Panc1 (cell line): ENCODE results near the gene FRRS1. TPM values are rescaled to one million over a fixed set of nuclear protein-coding genes. Genes with fewer than 3 reads are reported as not detected.

Experiments used
- ATAC-seq: fragments of 200-7000 bp; cut with Tn5 transposase; 2 replicates; pipeline ENCODE4 v1.9.1; 2020; ENCODE audit warnings: mild to moderate bottlenecking, moderate library complexity
- BruUV-seq: library from RNA; stranded (reverse); fragments of 400-500 nt; replicated peaks from 2 replicates; lab custom pipeline; 2021; lab: Mats Ljungman, UMichigan
- CTCF ChIA-PET: fragments of 300-600 bp; sonication (Branson Sonifier 250); formaldehyde crosslinking; loops from one replicate; lab custom pipeline; 2022; ENCODE audit warnings: antibody characterized with exemption; lab: Charles Lee
- POLR2A ChIA-PET: fragments of 300-600 bp; sonication (Branson Sonifier 250); formaldehyde crosslinking; loops from one replicate; lab custom pipeline; 2022; ENCODE audit warnings: antibody characterized with exemption; lab: Charles Lee
- DNase-seq: peaks from one replicate; pipeline ENCODE4 v3.0.0-alpha.2; 2010; ENCODE audit warnings: low read depth, low spot score
- H3K27ac ChIP-seq: 2 replicates; pipeline ENCODE4 v1.5.1; 2011; ENCODE audit warnings: mild to moderate bottlenecking, low read length, inconsistent platforms
- H3K27me3 ChIP-seq: fragments of 200-500 bp; sonication (Bioruptor generic); 2 replicates; pipeline ENCODE4 v1.6.0; 2014; ENCODE audit warnings: low read length, inconsistent platforms; ENCODE audit not compliant: control insufficient read depth, insufficient read depth
- H3K36me3 ChIP-seq: fragments of 200-500 bp; sonication (Bioruptor generic); 2 replicates; pipeline ENCODE4 v1.5.1; 2014; ENCODE audit warnings: inconsistent platforms, mild to moderate bottlenecking, low read length, moderate library complexity; ENCODE audit not compliant: control insufficient read depth, insufficient read depth
- H3K4me1 ChIP-seq: 2 replicates; pipeline ENCODE4 v1.5.1; 2011; ENCODE audit warnings: inconsistent platforms, mild to moderate bottlenecking, low read length, moderate library complexity; ENCODE audit not compliant: control insufficient read depth, insufficient read depth
- H3K4me3 ChIP-seq, 2 experiments: 2 replicates each; pipeline ENCODE4 v1.5.1; 2011 to 2012; ENCODE audit warnings: low read depth in 2 of 2, low read length in 2 of 2, mild to moderate bottlenecking in 2 of 2, inconsistent platforms in 1 of 2, moderate library complexity in 1 of 2
- H3K9me3 ChIP-seq: fragments of 200-500 bp; sonication (Bioruptor generic); 2 replicates; pipeline ENCODE4 v1.5.1; 2014; ENCODE audit warnings: low read depth, mild to moderate bottlenecking, inconsistent platforms, low read length, moderate library complexity; ENCODE audit not compliant: control insufficient read depth, insufficient read depth
- POLR2AphosphoS5 ChIP-seq: IDR thresholded peaks from 2 replicates; pipeline ENCODE4 v1.6.1; 2012; ENCODE audit warnings: mild to moderate bottlenecking, low read depth, low read length, moderate library complexity
- SIN3A ChIP-seq: IDR thresholded peaks from 2 replicates; pipeline ENCODE4 v1.6.1; 2012; ENCODE audit warnings: low read depth, mild to moderate bottlenecking, low read length, moderate library complexity, borderline replicate concordance; ENCODE audit not compliant: insufficient read depth
- TCF7L2 ChIP-seq: IDR thresholded peaks from 2 replicates; pipeline ENCODE4 v1.6.1; 2011; ENCODE audit warnings: mild to moderate bottlenecking, low read depth, low read length, inconsistent platforms
- in situ Hi-C: cut with HindIII; loops from 2 replicates; pipeline ENCODE4 v1.10.0; 2016; ENCODE audit warnings: low sequenced_read_pairs, low pct_unique_long_range_greater_than_20kb
- intact Hi-C: fragments of 100-400 bp; cut with micrococcal nuclease; formaldehyde crosslinking; loops from one replicate; pipeline ENCODE4 v1.10.0; 2022; ENCODE audit not compliant: unreplicated experiment
- total RNA-seq: library from RNA; stranded (reverse); gene quantifications from one replicate; pipeline ENCODE4 v1.2.1, GENCODE V29; 2021; ENCODE audit not compliant: unreplicated experiment
- TF ChIP-seq, protein P1 (sequence below): fragments of 450-650 bp; IDR thresholded peaks from 2 replicates; pipeline ENCODE4 v1.5.1; 2017; ENCODE audit warnings: mild to moderate bottlenecking
- TF ChIP-seq, protein P2 (sequence below), 2 experiments: IDR thresholded peaks; 2 replicates each; pipeline ENCODE4 v1.6.1; 2011 to 2012; ENCODE audit warnings: low read depth in 2 of 2, control low read depth in 1 of 2, low read length in 1 of 2, mild to moderate bottlenecking in 1 of 2, moderate library complexity in 1 of 2; ENCODE audit not compliant: insufficient read depth in 1 of 2

Gene FRRS1
- total RNA-seq, 1 experiment from 2014 or later: 1.2 TPM

DNA sequence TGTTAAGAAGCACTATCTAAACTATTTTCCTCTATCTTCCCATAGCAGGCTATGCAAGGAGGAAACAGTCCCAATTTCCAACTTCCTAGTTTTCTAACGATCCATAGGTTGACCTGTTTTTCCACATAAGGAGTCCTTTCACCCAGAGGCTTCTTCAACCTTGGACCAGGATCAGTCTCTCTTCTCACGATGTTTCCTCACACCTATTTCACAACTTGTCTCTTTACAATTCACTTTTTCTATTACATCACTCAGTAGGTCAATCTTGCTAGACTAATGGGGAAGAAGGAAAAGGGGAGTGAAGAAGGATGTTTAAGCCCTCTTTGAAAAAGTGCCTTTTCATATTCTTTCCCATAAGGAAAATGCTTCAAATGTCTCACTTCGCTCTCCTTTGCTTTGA, 104.7 kb downstream of the FRRS1 start:
- Histone ChIP-seq H3K9me3 (no peaks in the 10 kb centered on the region), H3K4me3 (no peak overlapping the region), H3K36me3 (no peaks in the 10 kb centered on the region), H3K27ac (no peak overlapping the region), H3K4me1 (no peaks in the 10 kb centered on the region), H3K27me3 (no peaks in the 10 kb centered on the region)
- ChIA-PET POLR2A (no interaction called here), CTCF (no interaction called here)
- ATAC-seq (no peak), DNase-seq (no peak)
- in situ Hi-C loops: no loop called here
- TF ChIP-seq TCF7L2 (no peak), POLR2AphosphoS5 (no peak), SIN3A (no peak)
- TF ChIP-seq, protein P1, sequence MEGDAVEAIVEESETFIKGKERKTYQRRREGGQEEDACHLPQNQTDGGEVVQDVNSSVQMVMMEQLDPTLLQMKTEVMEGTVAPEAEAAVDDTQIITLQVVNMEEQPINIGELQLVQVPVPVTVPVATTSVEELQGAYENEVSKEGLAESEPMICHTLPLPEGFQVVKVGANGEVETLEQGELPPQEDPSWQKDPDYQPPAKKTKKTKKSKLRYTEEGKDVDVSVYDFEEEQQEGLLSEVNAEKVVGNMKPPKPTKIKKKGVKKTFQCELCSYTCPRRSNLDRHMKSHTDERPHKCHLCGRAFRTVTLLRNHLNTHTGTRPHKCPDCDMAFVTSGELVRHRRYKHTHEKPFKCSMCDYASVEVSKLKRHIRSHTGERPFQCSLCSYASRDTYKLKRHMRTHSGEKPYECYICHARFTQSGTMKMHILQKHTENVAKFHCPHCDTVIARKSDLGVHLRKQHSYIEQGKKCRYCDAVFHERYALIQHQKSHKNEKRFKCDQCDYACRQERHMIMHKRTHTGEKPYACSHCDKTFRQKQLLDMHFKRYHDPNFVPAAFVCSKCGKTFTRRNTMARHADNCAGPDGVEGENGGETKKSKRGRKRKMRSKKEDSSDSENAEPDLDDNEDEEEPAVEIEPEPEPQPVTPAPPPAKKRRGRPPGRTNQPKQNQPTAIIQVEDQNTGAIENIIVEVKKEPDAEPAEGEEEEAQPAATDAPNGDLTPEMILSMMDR: no peak
- TF ChIP-seq, protein P2, sequence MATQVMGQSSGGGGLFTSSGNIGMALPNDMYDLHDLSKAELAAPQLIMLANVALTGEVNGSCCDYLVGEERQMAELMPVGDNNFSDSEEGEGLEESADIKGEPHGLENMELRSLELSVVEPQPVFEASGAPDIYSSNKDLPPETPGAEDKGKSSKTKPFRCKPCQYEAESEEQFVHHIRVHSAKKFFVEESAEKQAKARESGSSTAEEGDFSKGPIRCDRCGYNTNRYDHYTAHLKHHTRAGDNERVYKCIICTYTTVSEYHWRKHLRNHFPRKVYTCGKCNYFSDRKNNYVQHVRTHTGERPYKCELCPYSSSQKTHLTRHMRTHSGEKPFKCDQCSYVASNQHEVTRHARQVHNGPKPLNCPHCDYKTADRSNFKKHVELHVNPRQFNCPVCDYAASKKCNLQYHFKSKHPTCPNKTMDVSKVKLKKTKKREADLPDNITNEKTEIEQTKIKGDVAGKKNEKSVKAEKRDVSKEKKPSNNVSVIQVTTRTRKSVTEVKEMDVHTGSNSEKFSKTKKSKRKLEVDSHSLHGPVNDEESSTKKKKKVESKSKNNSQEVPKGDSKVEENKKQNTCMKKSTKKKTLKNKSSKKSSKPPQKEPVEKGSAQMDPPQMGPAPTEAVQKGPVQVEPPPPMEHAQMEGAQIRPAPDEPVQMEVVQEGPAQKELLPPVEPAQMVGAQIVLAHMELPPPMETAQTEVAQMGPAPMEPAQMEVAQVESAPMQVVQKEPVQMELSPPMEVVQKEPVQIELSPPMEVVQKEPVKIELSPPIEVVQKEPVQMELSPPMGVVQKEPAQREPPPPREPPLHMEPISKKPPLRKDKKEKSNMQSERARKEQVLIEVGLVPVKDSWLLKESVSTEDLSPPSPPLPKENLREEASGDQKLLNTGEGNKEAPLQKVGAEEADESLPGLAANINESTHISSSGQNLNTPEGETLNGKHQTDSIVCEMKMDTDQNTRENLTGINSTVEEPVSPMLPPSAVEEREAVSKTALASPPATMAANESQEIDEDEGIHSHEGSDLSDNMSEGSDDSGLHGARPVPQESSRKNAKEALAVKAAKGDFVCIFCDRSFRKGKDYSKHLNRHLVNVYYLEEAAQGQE (IDR thresholded peaks at IDR 0.05; ENCODE audit: insufficient read depth in 1 of 2, low read depth in 2 of 2, low read length in 1 of 2): no peak
- no TSS peak for BruUV-seq
- intact Hi-C loops: no loop called here

DNA sequence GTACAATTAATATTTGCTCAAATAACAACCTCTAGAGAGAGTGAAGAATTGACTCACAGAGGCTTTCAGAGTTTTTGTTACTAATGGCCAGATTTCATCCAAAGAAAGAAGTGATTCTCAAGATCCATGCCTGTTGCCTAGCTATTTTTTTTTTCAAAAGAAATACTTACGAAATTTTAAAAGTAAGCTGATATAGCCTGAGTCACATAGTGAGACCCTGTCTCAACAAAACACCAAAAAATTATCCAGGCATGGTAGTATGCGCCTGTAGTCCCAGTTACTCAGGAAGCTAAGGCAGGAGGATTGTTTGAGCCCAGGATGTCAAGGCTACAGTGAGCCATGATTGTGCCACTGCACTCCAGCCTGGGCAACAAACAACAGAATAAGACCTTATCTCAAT, 105.9 kb downstream of the FRRS1 start:
- H3K27me3 ChIP-seq: no peaks in the 10 kb centered on the region
- no peaks in the 10 kb centered on the region for H3K9me3 ChIP-seq
- no TSS peak for BruUV-seq
- H3K27ac ChIP-seq: no peak overlapping the region
- H3K4me1 ChIP-seq: no peaks in the 10 kb centered on the region
- ChIA-PET POLR2A (no interaction called here), CTCF (no interaction called here)
- ATAC-seq (no peak), DNase-seq (no peak)
- intact Hi-C loops: no loop called here
- no peak overlapping the region for H3K4me3 ChIP-seq
- no peak for TF ChIP-seq POLR2AphosphoS5
- in situ Hi-C loops: no loop called here
- no peaks in the 10 kb centered on the region for H3K36me3 ChIP-seq

DNA sequence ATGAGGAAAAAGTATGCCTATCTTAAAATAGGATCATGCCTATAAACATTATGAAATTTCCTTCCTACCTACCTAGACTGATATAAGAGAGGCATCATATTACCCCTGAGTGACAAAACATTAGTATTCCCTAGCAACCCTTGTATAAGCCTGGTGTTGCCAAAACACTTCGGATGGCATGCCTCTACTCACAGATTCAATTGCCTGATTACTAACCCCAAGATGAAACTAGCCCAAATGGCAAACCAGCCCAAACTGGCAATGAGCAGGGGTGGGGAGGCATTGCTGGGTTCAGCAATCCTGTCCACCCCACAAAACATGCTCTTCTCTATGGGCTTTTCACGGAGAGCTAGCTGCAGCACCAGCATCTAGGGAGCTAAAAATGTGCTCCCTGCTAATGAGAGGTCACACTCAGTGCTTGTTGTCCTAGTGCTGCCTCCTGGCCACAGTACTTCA, 106.7 kb downstream of the FRRS1 start:
- POLR2A ChIA-PET: no interaction called here
- no peak overlapping the region for H3K4me3 ChIP-seq
- H3K4me1 ChIP-seq: no peaks in the 10 kb centered on the region
- no peaks in the 10 kb centered on the region for H3K27me3 ChIP-seq
- no peaks in the 10 kb centered on the region for H3K9me3 ChIP-seq
- TF ChIP-seq, protein P1: no peak
- TF ChIP-seq, protein P2 (IDR thresholded peaks at IDR 0.05; ENCODE audit: insufficient read depth in 1 of 2, low read depth in 2 of 2, low read length in 1 of 2): no peak
- TF ChIP-seq SIN3A (no peak), TCF7L2 (no peak), POLR2AphosphoS5 (no peak)
- H3K36me3 ChIP-seq: no peaks in the 10 kb centered on the region
- no peak overlapping the region for H3K27ac ChIP-seq
- intact Hi-C loops: no loop called here
- DNase-seq (no peak), ATAC-seq (no peak)
- in situ Hi-C loops: no loop called here
- BruUV-seq: no TSS peak
- CTCF ChIA-PET: no interaction called here
